ACC112 (cell line): Measurements from ENCODE around the gene BIK.
"Not testable (repeated sequence)": the region's sequence is repeated elsewhere in the genome, so short reads cannot be mapped to it uniquely, and the experiment has no call there.

Source experiments
- H2AFZ ChIP-seq: fragments of 200-600 bp; sonication (generic); one replicate; pipeline ENCODE4 v1.6.0; 2017; ENCODE audit warnings: antibody characterized with exemption, low read length; ENCODE audit not compliant: unreplicated experiment
- H3K27ac ChIP-seq: fragments of 200-600 bp; sonication (generic); 2 replicates; pipeline ENCODE4 v1.5.1; 2014; ENCODE audit warnings: low read depth, mild to moderate bottlenecking, antibody characterized with exemption, low read length, moderate library complexity
- H3K27me3 ChIP-seq: fragments of 200-600 bp; sonication (generic); 2 replicates; pipeline ENCODE4 v1.6.1; 2014; ENCODE audit warnings: mild to moderate bottlenecking, antibody characterized with exemption, low read length, moderate library complexity, mixed read lengths; ENCODE audit not compliant: insufficient read depth
- H3K36me3 ChIP-seq: fragments of 200-600 bp; sonication (generic); 2 replicates; pipeline ENCODE4 v1.6.1; 2016; ENCODE audit warnings: mild to moderate bottlenecking, antibody characterized with exemption, low read length, moderate library complexity, mixed read lengths; ENCODE audit not compliant: insufficient read depth
- H3K4me1 ChIP-seq: fragments of 200-600 bp; sonication (generic); one replicate; pipeline ENCODE4 v1.6.1; 2016; ENCODE audit warnings: low read length, mixed read lengths; ENCODE audit not compliant: insufficient read depth, unreplicated experiment, control insufficient read depth
- H3K4me3 ChIP-seq: fragments of 200-600 bp; sonication (generic); 2 replicates; pipeline ENCODE4 v1.5.1; 2014; ENCODE audit warnings: mild to moderate bottlenecking, low read depth, low read length
- H3K79me2 ChIP-seq: fragments of 200-600 bp; sonication (generic); one replicate; pipeline ENCODE4 v1.6.0; 2016; ENCODE audit warnings: low read length; ENCODE audit not compliant: control insufficient read depth, unreplicated experiment, insufficient read depth

Gene BIK

DNA sequence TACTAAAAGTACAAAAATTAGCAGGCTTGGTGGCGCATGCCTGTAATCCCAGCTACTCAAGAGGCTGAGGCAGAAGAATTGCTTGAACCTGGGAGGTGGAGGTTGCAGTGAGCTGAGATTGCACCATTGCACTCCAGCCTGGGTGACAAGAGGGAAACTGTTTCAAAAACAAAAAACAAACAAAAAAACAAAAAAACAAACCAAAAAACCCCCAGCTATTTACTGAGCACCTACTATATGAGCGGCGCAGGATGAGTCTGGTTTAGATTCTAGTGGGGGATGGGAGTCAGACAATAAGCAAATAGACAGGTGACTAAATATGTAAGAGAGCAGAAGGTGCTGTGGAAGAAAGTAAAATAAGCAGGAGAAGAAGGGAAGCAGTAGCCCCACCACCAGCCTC is 5.6 kb upstream of the BIK start:
- H3K79me2 ChIP-seq, H3K4me1 ChIP-seq, H3K27ac ChIP-seq, H3K36me3 ChIP-seq, H3K4me3 ChIP-seq, H2AFZ ChIP-seq: not testable (repeated sequence)
- H3K27me3 ChIP-seq, result peaks cover 11% of the 10 kb centered on the region

DNA sequence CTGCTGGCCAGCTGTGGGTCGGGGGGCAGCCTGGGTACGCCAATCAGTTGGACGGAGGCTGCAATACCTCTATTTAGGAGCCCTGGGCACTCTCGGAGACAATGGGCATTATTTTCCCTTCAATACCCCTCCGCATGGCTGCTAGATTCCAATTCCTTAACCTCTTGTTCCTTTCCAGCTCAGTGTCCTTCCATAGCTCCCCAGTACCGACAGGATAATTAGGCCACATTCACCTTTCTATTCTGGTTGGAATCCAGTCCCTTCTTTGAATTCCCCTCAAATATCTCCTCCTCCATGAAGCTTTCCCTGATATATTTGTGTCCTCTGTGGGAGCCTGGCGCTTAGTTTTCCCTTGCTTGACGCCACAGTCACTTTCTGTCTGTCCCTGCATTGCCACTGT is 4.2 kb upstream of the BIK start:
- Histone ChIP-seq H3K27me3 (peaks cover 23% of the 10 kb centered on the region), H3K27ac (no peak overlapping the region), H3K79me2 (no peaks in the 10 kb centered on the region), H3K4me3 (no peak overlapping the region), H2AFZ (no peak overlapping the region), H3K36me3 (no peaks in the 10 kb centered on the region), H3K4me1 (no peaks in the 10 kb centered on the region)

DNA sequence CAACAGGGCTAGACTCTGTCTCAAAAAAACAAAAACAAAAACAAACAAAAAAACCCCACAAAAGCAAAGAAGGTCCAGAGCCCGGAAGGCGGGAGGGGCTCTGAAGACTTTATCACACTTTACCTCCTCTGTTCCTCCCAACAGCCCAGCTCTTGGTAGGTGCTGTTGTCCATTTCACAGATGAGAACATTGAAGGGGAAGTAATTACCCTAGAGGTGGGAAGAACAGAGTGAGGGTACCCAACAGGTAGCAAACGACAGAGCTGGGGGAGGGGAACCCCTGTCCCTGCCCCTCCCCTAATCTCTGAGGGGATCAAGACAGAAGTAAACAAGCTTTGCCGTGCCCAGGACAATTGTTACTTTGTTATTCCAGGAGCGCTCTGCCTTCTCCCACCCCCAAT is 1.0 kb upstream of the BIK start:
- Histone ChIP-seq H3K27me3 (peaks cover 31% of the 10 kb centered on the region), H3K79me2 (no peaks in the 10 kb centered on the region), H3K27ac (no peak overlapping the region), H3K4me3 (no peak overlapping the region), H3K4me1 (no peaks in the 10 kb centered on the region), H2AFZ (no peak overlapping the region), H3K36me3 (no peaks in the 10 kb centered on the region)

GRCh38 chr22:43109921-43110443 is 568 bp upstream of the BIK start:
- H3K4me3 ChIP-seq, result 0 out of 2 replicates have a peak overlapping the region, but pooled peaks have one; percentile 67
- H2AFZ ChIP-seq, result no peak overlapping the region
- no peaks in the 10 kb centered on the region for H3K36me3 ChIP-seq
- H3K79me2 ChIP-seq, result no peaks in the 10 kb centered on the region
- H3K27ac ChIP-seq, result no peak overlapping the region
- H3K27me3 ChIP-seq, result peaks cover 31% of the 10 kb centered on the region
- H3K4me1 ChIP-seq, result no peaks in the 10 kb centered on the region

- H3K4me1 ChIP-seq, result no peaks in the 10 kb centered on the region
- peak overlapping the region; percentile 67 for H3K4me3 ChIP-seq
- H3K27ac ChIP-seq, result no peak overlapping the region
- H2AFZ ChIP-seq, result no peak overlapping the region
- H3K36me3 ChIP-seq, result no peaks in the 10 kb centered on the region
- no peaks in the 10 kb centered on the region for H3K79me2 ChIP-seq
- peaks cover 31% of the 10 kb centered on the region for H3K27me3 ChIP-seq
Observed at GRCh38 chr22:43110927-43111623, 525 bp downstream of the BIK start.

GRCh38 chr22:43113526-43114251 is 3.1 kb downstream of the BIK start:
- H3K79me2 ChIP-seq, result no peaks in the 10 kb centered on the region
- H3K27me3 ChIP-seq, result peaks cover 31% of the 10 kb centered on the region
- H3K4me3 ChIP-seq, result no peak overlapping the region
- no peak overlapping the region for H2AFZ ChIP-seq
- no peak overlapping the region for H3K27ac ChIP-seq
- no peaks in the 10 kb centered on the region for H3K4me1 ChIP-seq
- H3K36me3 ChIP-seq, result no peaks in the 10 kb centered on the region

- no peak overlapping the region for H3K4me3 ChIP-seq
- no peaks in the 10 kb centered on the region for H3K4me1 ChIP-seq
- no peak overlapping the region for H3K27ac ChIP-seq
- no peaks in the 10 kb centered on the region for H3K36me3 ChIP-seq
- peaks cover 20% of the 10 kb centered on the region for H3K27me3 ChIP-seq
- H2AFZ ChIP-seq, result no peak overlapping the region
- H3K79me2 ChIP-seq, result no peaks in the 10 kb centered on the region
Observed at GRCh38 chr22:43114958-43115357, 4.4 kb downstream of the BIK start.

GRCh38 chr22:43116932-43117331 is 6.4 kb downstream of the BIK start:
- Histone ChIP-seq H3K4me3 (no peak overlapping the region), H3K27ac (no peak overlapping the region), H3K36me3 (no peaks in the 10 kb centered on the region), H3K79me2 (no peaks in the 10 kb centered on the region), H3K27me3 (peaks cover 2% of the 10 kb centered on the region), H3K4me1 (no peaks in the 10 kb centered on the region), H2AFZ (no peak overlapping the region)

DNA sequence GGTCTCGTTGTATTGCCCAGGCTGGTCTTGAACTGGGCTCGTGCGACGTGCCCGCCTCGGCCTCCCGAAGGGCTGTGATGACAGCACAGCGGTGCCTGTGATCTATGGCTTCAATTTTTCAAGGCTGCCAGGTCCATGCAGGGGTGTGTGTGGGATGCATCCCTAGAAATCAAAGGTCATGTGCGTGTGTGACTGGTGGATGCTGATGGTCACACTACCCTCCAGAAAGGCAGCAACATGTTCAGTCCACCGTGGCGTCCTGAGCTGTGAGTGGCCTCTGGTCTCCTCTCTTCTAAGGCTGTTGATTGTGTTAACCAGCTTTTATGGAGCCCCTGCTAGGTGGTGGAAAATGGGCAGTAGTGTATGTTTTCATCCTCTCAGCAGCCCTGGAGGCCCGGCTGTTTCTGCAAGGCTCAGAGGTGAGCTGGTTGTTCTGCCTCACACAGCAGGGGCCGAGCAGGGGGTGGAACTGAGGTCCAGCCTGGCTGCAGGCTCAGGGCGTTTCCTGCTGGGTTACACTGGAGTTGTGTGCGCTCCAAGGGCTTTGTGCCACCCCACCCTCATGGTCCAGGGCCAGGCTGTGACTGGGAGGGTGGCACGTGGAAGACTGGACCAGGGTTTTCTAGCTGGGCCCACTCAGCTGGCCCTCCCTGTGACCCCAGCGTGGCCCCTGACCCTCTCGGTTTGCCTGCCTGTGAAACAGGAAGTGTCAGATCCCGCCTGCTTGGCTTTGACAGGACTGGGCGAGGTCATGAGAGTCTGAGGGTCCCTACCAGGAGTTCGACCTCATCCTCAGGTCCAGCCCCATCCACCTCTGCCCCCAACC is 7.7 kb downstream of the BIK start:
- Histone ChIP-seq H3K4me3 (no peak overlapping the region), H3K27ac (no peak overlapping the region), H3K27me3 (no peaks in the 10 kb centered on the region), H3K36me3 (no peaks in the 10 kb centered on the region), H3K4me1 (no peaks in the 10 kb centered on the region), H3K79me2 (no peaks in the 10 kb centered on the region), H2AFZ (no peak overlapping the region)

DNA sequence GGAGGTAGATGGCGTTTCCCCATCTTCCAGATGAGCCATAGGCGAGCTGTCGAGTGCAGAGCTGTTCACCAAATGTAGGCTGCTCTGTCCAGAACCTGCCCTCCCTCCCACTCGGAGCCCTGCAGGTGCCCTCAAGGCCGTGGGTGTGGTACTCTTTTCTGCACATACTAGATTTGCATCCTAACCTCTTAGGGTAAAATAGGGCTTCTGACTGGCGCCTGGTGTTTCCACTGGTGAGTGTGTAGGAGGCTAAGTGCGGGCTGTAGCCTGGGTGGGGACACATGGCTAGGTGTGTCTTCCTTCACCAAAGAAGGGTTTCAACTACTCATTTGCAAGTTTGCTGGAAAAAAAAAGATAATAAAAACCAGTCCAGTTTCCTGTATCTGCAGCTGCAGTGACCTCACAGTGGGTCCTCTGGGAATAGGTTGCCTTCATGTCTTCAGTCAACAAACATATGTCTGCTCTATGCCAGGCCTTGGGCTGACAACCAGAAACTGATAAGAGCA is 8.5 kb downstream of the BIK start:
- Histone ChIP-seq H3K79me2 (no peaks in the 10 kb centered on the region), H3K27ac (no peak overlapping the region), H3K4me3 (no peak overlapping the region), H2AFZ (no peak overlapping the region), H3K36me3 (no peaks in the 10 kb centered on the region), H3K4me1 (no peaks in the 10 kb centered on the region), H3K27me3 (no peaks in the 10 kb centered on the region)
